ENCODE results near the gene PCSK7. TPM values are rescaled to one million over a fixed set of nuclear protein-coding genes. Genes with fewer than 3 reads are reported as not detected.

PCSK7 gene
- total RNA-seq, 1 donor from 2014 or later: 54.6 TPM

- Mint-ChIP-seq H3K4me3 (peak overlapping the region; percentile 95), H3K27ac (peak overlapping the region; percentile 91), H3K27me3 (no peaks in the 10 kb centered on the region), H3K36me3 (peaks cover 4% of the 10 kb centered on the region), H3K9me3 (no peaks in the 10 kb centered on the region), H3K4me1 (ENCODE audit: unreplicated experiment) (peaks cover 48% of the 10 kb centered on the region)
- no peak for DNase-seq (ENCODE audit: extremely low spot score, unreplicated experiment)
- no peak for TF ChIP-seq CTCF (conservative IDR thresholded peaks at IDR 0.05)
Observed at GRCh38 chr11:117177534-117178209, 54.2 kb downstream of the PCSK7 start.

- no peak for DNase-seq (ENCODE audit: extremely low spot score, unreplicated experiment)
- H3K36me3 Mint-ChIP-seq: peaks cover 7% of the 10 kb centered on the region
- no peaks in the 10 kb centered on the region for H3K27me3 Mint-ChIP-seq
- H3K27ac Mint-ChIP-seq: no peak overlapping the region
- H3K9me3 Mint-ChIP-seq: no peaks in the 10 kb centered on the region
- no peak for TF ChIP-seq CTCF (conservative IDR thresholded peaks at IDR 0.05)
- no peak overlapping the region for H3K4me3 Mint-ChIP-seq
- peaks cover 60% of the 10 kb centered on the region for H3K4me1 Mint-ChIP-seq (ENCODE audit: unreplicated experiment)
Observed at GRCh38 chr11:117176186-117176585, 55.7 kb downstream of the PCSK7 start.

GRCh38 chr11:117175781-117176180, 56.1 kb downstream of the PCSK7 start:
- no peak for DNase-seq (ENCODE audit: extremely low spot score, unreplicated experiment)
- H3K27me3 Mint-ChIP-seq: no peaks in the 10 kb centered on the region
- H3K27ac Mint-ChIP-seq: no peak overlapping the region
- H3K4me1 Mint-ChIP-seq (ENCODE audit: unreplicated experiment): peaks cover 59% of the 10 kb centered on the region
- no peak overlapping the region for H3K4me3 Mint-ChIP-seq
- TF ChIP-seq CTCF (conservative IDR thresholded peaks at IDR 0.05): no peak
- H3K9me3 Mint-ChIP-seq: no peaks in the 10 kb centered on the region
- peaks cover 7% of the 10 kb centered on the region for H3K36me3 Mint-ChIP-seq

GRCh38 chr11:117175104-117175503, 56.8 kb downstream of the PCSK7 start:
- Mint-ChIP-seq H3K27me3 (no peaks in the 10 kb centered on the region), H3K9me3 (no peaks in the 10 kb centered on the region), H3K4me1 (ENCODE audit: unreplicated experiment) (peaks cover 58% of the 10 kb centered on the region), H3K4me3 (no peak overlapping the region), H3K27ac (peak overlapping the region; percentile 37), H3K36me3 (peaks cover 4% of the 10 kb centered on the region)
- no peak for DNase-seq (ENCODE audit: extremely low spot score, unreplicated experiment)
- no peak for TF ChIP-seq CTCF (conservative IDR thresholded peaks at IDR 0.05)

- Mint-ChIP-seq H3K4me3 (peak overlapping the region; percentile 30), H3K27me3 (no peaks in the 10 kb centered on the region), H3K36me3 (peaks cover 10% of the 10 kb centered on the region), H3K4me1 (ENCODE audit: unreplicated experiment) (peaks cover 48% of the 10 kb centered on the region), H3K27ac (peak overlapping the region; percentile 55), H3K9me3 (no peaks in the 10 kb centered on the region)
- DNase-seq (ENCODE audit: extremely low spot score, unreplicated experiment): no peak
- no peak for TF ChIP-seq CTCF (conservative IDR thresholded peaks at IDR 0.05)
Observed at GRCh38 chr11:117172724-117173421, 59.0 kb downstream of the PCSK7 start.
